NCI-H1930 (cell line): ENCODE measurements around the gene BMS1.
"Not testable (repeated sequence)": the region's sequence is repeated elsewhere in the genome, so short reads cannot be mapped to it uniquely, and the experiment has no call there.

Source experiments
- DNase-seq, 2 experiments: peaks; one replicate each; lab custom pipeline; 2025; lab: John Stamatoyannopoulos, UW

Gene BMS1

DNA sequence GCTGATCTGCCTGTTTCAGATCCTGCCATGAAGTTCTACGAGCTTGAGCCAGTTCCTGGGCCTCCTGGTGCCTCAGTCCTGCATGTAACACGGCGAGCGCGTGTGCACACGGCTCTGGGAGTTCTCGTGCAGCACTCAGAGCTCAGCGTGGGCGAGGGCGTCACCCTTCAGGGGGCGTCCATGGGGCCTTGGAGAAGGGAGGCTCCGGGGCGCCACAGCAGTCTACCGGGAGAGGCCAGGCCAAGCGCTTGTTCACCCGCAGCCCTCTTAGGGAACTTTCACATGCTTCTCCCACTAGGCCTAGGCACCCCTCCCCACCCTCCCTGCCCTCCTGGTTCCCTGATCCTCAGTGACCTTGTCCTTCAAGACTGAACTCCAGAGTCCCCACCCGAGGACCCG lies 83.1 kb downstream of the BMS1 start:
- DNase-seq: no peak

DNA sequence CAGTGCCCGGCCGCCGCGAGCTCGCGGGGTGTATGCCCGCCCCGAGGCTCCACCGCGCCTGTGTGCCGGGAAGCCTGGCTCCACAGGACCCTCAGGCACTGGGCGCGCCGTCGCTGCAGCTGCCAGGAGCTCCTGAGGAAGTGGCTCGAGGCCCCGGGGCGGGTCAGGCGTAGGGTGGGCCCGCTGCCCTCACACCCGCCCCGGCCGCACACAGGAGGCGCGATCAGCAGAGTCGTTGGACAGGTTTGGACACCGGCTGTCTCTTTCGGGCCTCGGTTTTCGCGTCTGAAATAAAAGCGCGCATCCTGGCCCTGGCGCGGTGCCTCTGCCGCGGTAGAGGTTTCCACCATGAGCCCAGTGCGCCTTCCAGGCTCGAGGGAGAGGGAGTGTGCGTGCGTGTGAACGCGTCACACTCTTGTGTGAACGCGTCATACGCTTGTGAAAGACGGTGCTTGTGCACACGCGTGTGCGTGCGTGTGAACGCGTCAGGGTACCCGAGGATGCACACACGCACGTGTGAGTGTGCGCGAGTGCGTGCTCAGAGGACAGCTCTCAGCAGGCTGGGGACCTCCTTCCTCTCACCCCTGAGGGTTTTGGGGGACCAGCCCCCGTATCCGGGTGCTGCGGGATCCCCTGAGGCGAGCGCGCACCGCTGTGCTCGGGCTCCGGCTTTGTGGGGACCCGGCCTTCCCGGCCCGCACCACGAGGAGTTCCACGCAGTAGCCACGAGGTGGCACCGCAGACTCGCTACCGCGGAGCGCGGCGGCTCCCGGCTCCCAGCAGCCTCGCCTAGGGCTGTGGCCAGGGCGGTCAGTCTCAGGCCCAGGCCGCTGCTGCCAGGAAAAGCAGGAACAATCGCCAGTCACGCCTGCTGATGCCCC lies 83.8 kb downstream of the BMS1 start:
- DNase-seq: peak in 1 of 2 experiments; percentile 15

DNA sequence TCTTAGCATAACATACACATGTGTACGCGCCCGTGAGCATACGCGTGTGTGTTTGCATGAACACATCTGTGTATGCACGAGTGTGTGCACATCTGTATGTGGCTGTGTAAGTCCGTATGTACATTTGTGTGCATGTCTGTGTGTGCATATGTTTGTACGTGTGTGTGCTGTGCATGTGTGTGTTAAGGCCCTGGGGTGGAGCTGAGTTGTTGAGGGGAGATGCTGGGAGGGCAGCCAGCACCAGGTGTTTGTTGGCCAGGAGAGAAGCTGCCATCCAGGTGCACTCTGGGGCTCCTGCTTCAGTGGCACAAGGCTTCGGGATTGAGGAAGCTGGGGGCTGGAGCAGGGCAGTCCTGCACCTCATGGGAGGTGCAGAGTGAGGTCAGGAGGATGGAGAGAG lies 85.0 kb downstream of the BMS1 start:
- no peak for DNase-seq

DNA sequence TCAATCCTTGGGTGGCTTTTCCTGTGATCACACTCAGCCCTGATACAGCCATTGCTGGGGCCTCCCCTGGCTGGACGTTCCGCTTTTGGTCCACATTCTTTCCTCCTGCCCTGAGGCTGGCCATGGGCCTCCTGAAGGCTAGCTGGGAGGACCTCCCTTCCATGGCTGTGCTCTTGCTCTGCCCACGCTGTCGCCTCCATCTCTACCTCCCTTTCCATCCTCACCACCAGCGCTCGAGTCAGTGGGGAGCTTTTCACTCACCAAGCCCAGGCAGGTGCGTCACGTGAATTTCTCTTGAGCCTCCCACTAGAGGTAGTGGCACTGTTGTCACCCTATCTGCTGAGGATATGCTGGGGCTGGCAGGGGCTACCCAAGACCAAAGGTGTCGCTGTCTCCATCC lies 85.9 kb downstream of the BMS1 start:
- no peak for DNase-seq

DNA sequence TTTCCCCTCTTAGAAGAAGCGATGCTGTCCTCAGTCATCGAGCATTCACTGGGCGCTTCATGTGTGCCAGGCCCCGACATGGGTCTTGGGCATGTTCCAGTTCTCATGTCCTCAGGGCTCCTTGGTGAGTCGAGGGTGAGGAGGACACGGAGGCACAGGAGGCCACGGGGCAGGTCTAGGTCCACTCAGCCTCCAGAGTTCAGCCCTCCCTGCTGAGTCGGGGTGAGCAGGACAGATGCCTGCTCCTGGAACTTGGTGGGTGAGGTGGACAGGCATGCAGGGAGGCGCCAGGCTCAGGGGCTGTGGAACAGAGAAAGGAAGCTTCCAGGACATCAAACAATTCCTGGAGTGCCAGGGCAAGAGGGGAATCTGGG lies 87.4 kb downstream of the BMS1 start:
- no peak for DNase-seq

DNA sequence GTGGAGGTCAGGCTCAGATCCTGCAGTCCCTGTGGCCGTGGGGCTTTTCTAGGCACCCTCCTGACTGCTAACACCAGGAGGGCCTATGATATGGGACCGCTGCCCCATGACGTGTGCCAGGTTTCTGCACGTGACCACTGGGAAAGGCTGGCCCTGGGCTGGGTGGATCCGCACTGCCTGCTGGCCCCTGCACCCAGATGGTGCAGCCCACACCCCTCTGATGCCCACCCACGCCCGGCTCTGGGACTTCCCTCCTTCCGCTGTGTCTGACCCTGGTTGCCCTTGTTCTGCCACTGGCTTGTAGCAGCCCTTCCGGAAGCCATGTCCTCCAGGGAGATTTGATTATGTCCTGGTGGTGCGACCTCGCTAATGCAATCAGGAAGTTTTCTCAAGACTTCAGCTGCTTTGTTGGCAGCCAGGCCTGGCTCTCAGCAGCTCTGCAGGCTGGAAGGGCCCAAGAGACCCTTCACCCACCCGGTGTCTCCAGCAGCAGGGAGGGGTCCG lies 88.6 kb downstream of the BMS1 start:
- DNase-seq: not testable (repeated sequence)

DNA sequence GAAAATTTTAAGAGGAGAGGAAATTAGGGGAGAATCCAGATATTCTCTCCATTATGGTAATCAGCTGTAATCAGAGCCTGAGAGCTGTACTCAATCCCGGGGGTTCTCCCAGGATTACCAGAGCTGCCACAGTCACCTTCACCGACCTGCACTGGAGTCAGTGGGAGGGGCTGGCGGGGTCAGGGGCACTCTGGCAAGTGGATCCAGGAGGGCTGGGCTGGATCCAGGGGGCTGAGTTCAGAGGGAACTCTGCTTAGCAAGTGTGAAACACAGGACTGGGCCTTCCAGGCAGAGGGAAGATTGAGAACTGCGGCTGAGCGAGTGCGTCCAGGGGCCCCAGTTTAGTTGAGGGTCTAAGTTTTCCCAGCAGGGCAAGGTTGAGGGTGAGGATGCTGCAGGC lies 89.2 kb downstream of the BMS1 start:
- DNase-seq: no peak

DNA sequence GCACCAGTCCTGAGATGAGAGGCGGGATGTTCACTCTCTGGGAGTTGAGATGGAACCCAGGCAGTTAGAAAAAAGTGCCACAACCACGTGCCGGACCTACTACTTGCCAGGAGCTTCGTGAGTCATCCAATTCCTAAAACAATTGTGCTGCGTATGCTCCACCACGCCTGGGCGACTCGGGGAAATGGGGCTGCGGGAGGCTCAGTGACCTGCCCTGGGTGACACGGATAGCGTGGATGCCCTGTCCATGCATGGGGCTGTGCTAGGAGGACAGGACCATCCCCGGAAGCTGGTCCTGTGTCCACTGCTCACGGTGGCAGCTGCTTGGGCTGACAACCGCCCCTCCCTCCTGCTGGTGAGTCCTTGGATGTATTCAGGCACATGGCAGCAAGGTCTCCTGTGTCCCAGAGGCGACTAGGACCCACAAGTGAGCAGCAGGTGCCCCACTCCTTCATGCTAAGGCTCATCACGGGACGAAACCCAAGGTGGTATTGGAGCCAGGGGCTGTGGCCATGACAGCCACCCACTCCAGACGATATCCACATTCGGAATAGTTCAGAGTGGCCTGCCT lies 90.4 kb downstream of the BMS1 start:
- DNase-seq: no peak

DNA sequence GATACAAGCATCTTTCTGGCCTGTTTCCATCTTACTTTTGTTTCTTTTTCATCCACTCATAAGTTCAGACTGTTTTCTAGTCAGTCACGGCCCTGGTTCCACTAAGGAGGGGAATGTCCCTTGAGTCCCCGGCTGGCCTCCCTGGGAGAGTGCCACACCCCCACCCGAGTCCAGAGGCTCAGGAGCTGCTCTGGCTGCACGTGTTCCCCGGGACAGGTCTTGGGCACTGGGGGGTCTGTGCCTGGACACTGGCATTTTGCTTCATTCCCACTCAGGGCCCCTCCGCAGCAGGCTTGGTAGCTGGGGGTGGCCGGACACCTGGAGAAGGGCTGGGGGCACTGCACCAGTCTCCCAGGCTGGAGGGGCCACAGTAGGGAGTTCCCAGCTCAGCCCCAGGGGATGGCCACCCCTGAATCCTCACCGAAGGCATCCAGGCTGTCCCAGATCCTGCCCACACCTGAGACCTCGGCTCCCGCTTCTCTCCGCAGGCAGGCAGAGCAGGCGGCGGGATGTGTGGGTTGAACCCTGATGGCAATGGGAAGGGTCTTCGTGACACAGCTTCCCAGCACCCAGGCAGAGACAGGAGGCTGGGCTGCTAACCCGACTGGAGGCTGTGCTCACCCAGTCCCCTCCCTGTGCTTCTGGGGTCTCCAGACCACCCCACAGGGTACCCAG lies 92.3 kb downstream of the BMS1 start:
- DNase-seq: no peak

DNA sequence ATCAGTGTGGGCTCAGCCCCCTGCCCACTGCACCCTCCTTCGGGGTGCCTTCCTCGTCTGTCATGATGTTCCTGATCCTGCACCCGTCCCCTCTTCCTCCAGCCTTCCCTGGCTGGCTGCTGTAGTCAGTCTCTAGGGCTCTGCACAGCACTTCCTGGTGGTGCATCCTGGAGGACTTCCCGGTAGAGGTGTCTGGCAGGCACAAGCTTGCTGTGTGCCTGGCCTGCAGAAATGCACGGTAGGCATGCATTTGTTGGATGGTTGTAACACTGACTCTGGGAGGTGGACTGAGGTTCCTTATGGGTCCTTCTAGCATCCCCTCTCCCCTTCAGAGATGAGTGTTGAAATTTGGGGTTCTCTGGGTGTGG lies 92.8 kb downstream of the BMS1 start:
- no peak for DNase-seq

DNA sequence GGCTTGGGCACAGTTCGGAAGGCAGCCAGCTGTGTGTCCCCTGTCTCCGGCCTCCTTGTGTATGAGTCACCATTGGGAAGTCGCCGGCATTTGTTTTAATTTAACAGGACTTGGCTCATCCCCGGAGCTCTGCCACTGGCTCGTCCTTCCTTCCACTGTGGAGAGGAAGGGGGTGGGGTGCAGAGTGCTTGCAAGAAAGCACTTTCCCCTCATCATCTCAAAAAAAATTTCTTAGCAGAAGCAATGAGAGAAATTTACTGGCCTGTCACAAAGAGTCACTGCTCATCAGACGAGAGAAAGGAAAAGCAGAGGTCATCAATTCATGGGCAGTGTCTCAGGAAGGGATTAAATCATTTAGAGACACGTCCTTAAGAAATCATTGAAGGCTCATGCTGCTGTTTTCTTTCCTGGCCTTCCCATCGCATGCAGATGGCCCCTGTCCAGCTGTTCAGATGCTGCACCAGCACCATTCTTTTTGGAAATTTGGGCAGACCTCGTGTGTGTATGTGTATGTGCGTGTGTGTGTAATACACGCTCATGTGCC lies 93.3 kb downstream of the BMS1 start:
- DNase-seq: no peak

DNA sequence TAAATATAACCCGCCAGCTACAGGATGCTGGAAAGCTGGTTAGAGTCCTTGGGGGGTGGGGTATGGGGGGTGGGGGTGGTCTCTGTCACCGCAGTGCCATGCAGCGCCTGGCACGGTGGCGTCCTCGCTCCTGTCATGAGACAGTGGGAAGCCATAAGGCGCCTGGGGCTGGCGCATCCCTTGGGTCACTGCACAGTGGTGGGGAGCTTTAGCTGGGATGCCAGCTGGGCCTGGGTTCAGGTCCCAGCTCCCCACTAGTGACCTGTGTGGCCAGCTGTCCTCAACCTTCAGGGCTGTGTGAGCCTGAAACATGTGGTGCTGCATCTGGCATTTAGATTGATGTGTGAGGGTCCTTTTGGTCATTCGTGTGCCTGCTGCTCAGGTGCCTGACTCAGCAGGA lies 93.9 kb downstream of the BMS1 start:
- no peak for DNase-seq

DNA sequence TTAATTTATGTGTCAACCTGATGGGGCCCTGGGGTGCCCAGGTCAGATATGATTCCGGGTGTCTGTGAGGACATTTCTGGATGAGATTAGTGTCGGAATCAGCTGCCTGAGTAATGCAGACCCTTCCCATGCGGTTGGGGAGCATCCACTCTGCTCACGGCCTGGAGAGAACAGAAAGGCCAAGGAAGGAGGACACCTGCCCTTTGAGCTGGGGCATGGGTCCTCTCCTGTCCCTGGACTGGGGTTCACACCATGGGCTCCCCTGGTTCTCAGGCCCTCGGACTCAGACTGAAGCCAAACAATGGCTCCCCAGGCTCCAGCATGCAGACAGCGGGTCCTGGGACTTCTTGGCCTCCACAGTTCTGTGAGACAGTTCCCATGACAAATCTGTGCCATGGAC lies 94.3 kb downstream of the BMS1 start:
- DNase-seq: no peak

DNA sequence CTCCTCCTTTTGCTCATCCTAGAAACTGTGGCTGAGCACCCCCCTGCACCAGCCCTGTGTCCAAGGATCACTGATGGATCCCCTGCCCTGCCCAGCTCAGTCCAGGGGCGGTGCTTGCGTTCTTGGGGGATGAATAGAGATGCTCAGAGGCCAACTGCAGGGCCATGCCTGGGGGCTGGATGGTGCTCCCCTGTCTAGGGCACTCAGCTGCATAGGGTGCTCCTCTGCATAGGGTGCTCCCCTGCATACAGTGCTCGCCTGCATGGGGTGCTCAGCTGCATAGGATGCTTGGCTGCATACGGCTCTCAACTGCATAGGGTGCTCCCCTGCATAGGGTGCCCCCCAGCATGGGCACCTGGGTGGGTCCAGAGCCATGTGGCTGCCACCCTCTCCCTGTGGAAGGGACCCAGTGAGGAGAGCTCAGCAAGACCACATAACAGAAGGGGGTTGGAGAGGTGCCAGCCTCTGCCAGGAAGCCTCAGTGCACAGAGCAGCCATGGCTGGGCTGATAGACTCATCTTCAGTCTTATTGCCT lies 95.0 kb downstream of the BMS1 start:
- DNase-seq: no peak

DNA sequence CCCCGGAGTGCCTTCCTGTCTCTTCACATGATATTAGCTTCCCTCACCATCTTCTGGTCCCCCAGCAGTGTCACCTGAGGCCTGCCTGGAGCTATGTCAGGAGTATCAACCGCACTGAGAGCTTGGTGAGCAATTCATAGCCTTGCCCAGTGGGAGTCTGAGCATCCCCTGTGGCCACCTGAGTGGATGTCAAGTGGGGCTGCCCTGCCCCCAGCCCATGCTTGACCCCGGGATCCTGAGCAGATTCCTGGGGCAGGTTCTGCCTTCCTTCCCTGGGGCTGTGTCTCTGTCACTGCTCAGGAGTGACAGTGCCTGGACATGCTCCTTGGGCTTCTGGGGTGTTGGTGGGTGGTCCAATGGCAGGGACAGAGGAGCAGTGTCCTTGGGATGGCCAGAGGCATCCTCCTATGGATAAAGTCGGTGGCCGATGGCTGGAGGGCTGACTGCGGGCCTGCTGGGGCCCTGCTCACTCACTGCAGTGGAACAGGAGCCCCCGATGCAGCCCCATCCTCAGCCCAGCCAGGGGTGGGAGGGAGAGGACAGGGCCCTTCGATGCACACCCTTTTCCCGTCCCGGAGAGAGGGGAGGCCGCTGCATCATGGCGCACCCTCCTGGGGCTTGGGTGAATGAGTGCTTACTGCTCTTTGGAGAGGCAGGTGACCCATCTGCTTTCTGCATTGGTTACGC lies 95.7 kb downstream of the BMS1 start:
- DNase-seq: no peak

DNA sequence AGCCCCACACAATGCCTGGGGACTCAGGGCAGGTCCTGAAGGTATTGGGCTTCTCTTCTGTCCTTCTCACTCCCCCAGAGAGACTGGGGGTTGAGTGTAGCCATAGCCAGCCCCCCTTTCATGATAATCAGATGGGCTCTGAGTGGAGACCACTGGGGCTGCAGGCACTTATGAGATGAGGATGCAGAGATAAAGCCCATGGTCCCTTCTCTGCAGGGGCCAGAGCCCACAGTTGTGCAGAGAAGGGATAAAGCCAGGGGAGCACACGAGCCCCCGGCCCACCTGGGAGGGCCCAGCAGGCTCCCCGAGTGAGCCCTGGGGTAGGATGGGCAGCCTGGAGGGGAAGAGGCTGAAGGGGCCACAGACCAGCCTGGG lies 96.2 kb downstream of the BMS1 start:
- no peak for DNase-seq

DNA sequence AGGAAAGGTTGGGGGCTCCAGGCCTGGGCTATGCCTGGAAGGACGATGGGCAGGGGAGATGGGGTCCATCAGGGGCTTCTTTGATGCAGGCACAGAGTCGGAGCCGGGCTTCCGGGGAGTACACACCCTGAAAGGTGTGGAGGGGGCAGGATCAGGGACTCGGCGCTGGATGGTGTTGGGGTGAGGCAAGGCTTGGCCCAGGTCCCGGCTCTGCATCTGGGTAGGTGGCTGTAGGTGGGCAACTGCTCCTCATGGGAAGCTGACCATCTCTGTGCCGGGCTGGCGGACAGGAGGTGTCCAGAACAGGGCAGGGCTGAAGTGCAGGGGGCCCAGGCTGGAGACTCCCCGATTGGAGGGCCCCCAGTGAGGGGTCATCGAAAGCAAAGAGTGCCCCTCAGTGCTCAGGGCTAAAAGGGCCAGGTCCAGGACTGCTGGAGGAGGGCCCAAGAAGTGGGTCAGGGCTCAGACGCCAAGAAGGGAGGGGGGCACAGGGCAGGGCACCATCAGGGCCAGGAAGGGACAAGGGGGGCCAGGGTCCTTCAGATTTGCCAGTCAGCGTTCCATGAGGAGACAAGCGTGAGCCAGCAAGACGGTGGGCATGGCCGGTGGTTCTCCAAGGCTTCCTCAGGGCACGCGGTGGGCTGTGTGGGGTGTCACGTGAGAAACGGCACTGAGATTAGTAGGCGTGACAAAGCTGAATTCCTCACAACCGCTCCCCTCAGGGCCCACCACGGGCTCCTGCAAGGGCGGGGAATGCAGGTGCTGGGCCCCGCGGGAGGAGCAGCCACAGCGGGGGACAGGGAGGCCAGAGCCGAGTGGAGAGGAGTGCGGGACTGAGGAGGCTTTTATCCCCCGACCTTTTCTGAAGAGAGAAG lies 97.0 kb downstream of the BMS1 start:
- no peak for DNase-seq

DNA sequence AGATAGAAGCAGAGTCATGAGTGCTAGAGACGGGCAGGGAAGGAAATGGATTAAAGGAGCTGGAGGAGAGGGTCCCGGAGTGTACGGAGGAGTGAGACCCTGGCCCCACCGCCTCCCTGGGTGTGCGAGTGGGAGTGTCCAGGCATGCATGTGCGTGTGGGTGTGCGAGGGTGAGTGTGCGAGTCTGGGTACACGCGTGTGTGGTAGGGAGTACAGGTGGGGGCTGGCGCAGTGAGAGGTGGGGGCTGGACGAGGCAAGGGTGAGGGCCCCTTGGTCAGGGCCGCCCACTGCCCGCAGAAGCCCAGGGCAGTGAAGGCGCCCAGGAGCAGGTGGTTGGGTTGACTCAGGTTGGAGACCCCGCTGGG lies 97.6 kb downstream of the BMS1 start:
- no peak for DNase-seq

DNA sequence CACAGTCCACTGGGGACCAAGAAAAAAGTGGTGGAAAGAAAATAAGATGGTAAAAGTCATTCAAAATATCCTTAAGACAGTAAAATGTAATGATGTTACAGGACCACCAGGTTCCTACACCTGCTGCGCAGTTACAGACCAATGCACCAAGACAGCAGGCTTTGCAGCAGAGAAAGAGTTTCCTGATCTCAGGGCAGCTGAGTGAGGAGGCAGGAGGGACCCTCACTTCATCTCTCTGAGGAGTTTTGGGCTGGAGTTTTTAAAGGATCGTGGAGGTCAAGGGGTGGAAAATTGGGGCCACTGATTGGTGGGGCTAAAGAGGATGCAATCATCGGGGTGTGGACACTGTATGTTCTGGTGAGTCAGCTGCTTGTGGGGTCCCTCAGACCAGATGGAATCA lies 100.0 kb downstream of the BMS1 start:
- no peak for DNase-seq
